ENCODE data around the gene UQCR11.
"Not testable (repeated sequence)": the region's sequence is repeated elsewhere in the genome, so short reads cannot be mapped to it uniquely, and the experiment has no call there.

The UQCR11 gene

DNA sequence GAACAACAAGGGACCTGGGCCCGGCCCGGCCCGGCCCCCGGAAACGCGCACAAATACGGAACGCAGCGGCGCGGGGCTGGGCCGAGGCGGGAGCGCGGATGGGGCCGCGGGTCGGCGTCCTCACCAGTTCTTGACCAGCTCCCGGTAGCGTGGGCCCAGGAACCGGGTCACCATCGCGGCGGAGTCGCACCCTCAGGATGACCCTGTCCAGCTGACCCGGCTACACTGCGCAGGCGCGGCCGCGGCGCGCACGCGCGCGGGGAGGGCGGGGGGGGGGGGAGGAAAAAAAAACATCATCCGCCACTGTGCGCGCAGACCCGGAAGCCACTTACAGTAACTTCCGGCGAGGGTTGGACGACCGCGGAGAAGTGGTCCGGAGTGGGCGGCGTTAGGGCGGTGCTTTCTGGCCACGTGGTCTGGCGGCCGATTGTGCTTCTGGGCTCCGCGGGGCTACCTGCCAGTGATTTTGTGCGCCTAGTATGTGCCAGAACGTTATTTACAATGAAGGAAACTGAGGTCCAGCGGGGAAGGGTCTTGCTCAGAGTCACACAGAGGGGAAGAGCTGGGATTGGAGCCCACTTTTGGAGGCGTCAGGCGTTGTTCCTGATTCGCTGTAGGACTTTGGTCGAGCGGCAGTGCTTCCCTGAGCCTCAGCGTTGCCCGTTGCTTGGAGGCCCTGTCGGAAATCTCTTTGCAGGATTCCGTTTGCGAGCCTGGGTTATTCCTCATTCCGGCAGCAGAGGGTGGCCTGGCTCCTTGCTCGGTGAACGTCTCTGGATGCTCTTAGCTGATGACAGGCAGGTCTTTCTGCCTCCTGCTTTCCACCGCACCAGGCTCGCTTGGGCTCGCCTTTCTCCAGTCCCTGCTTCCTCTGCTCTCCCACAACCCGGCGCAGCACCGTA, at the start of gene UQCR11:
Gene UQCR11 (minus strand): TSS at position 227 of the 902 bp plus-strand sequence. CDS start 53 bp downstream, at position 174.
- peak; percentile 79 for DNase-seq (ENCODE audit: low read depth in 2 of 2)

DNA sequence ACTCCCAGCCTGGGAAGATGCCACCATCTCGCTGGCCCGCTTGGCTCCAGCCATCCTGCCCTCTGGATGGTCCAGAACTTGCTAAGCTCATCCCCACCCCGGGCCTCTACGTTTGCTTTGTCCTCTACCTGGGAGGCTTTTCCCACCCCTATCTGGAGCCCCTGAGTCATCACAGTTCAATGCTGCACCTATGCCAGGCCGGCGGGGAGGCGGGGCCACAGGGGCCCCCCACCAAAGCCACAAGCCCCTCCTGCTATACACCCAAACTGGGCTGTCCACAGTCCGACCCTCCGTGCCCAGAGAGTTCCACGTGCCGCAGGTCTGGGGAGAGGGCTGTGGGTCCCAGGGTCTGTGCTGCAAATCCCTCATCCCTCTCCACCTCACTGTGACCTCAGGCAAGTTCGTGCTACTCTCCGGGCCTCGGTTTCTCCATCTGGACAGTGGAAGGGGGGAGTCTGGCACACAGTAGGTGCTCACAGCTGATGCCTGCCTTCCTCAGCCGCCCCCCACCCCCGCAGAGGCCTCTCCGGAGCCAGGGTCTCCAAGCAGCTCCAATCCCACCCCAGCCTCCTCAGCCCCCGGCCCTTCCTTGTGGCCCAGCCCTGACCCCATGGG, 49.0 kb upstream of the UQCR11 start:
- no peak for DNase-seq (ENCODE audit: low read depth in 2 of 2)

DNA sequence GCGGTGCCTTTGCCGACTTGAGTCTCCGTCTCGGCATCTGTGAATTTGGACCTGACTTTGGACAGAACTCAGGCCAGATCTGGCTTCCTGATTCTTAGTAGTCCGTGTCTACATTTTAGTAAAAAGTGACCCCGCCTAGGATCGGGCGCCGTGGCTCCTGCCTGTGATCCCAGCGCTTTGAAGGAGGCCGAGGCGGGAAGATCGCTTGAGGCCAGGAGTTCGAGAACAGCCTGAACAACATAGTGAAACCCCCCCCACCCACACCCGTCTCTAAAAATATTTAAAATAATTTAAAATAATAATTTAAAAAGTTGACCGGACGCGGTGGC, 48.0 kb upstream of the UQCR11 start:
- no peak for DNase-seq (ENCODE audit: low read depth in 2 of 2)

DNA sequence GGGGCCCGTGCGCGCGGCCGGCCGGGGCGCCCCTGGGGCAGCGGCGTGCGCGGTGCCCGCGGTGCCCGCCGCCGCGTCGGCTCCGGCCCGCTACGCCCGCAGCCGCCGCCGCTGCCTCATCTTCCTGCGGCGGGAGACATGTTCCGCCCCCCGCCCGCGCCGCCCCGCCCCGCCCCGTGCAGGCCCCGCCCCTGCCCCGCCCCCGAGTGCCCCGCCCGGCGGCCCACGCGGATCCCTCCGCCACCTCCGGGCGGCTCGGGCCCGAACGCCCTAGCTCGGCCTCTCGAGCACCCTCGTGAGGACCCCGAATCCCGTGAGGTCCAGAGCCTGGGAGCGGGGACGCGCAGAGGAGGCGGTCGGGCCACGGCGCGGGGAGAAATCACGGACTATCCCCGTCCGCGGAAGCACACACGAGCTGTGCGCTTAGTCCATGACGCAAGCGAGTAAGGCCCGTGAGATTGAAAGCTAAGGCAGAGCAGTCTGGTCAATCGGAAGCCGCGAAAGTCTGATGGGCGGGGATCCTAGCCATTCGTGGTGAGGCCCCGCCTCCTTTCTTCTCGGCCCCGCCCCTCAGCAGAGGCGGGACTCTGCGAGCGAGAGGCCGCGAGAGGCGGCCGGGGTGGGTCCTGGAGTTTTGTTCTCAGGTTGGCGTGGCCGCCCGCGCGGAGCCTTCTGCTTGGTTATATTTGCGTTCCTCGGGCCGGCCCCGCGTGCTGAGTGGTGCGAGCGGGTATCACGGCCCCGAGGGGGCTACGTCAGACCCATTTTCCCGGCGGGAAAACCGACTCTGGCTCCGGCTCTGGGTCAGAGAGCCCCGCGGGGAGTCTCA, 47.4 kb upstream of the UQCR11 start, which contains the start of gene TCF3:
Gene TCF3 (minus strand): TSS at position 145 of the 829 bp plus-strand sequence. CDS start 2,367 bp downstream, outside the sequence.
- peak; percentile 97 to 98 for DNase-seq (ENCODE audit: low read depth in 2 of 2)

DNA sequence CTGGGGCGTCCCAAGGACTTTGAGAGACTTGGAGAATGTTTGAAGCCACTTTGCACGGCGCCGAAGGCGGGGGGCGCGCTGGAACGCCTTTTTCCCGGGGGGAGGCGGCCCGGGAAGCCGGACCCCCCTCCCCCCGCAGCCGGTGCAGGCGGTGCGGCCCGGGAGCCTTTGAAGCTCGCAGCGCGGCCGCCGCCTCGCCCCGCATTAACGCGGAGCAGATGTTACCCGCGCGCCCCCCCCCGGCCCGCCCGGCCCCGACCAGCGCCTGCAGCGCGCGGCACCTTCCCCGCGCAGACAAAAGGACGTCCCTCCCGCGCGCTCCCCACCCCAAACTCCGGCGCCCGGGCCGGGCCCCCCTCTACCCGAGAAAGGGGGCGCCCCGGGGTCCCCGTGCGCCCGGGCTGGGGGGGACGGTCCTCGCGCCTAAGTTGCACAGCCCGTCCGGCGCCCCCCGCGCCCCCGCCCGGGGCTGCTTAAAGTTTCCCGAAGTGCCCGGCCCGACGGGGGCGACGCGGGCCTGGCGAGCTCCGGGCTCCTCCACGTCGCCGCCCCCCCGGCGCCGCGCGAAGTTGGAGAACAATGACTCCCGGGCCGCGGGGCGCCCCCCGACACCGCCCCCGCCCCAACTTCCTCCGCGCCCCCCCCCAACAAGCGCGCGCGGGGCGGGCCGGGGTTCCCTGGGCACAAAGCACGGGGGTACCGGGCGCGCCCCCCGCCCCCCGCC, 46.5 kb upstream of the UQCR11 start:
- no peak for DNase-seq (ENCODE audit: low read depth in 2 of 2)

DNA sequence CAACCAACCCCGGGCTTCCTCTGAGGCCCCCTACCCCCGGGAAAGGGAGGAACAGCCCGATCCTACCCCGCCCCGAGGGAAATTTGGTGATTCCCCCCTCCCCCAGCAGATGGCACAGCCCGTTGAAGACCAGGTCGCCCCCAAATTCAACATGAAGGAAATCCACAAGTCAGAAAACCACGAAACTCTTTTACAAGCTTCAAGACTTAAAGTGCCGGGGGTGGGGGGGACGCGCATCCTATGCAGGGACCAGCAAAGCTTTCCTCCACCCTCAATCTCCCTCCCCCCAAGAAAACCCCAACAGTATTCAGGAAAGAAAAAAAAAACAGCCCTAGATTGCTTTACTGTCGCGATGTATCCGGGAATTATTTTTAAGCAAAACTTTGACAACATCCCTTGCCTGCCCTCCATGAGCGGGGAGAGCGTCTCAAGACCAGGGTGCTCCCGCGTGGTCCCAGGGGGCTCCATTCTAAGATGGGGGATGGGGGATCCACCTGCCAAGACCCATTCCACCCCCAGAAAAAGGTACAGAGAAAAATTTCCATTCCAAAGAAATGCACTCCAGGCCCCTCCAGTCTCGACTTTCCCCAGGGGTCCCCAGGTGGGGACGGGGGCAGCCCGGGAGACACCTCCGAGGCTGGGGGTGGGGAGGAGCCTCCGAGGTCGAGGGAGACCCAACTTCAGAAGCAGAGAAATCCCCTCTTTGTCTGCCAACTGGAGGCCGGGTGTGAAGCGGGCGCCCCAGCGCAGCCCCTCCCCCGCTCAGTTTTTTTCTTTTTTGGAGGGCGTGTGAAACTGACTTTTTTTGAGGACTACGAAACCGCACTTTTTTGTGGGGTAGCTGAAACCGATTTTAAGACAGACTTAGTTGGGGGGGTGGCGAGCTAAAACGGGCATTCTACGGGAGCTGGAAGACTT, 45.6 kb upstream of the UQCR11 start:
- DNase-seq (ENCODE audit: low read depth in 2 of 2), result peak in 1 of 2 donors; percentile 48

DNA sequence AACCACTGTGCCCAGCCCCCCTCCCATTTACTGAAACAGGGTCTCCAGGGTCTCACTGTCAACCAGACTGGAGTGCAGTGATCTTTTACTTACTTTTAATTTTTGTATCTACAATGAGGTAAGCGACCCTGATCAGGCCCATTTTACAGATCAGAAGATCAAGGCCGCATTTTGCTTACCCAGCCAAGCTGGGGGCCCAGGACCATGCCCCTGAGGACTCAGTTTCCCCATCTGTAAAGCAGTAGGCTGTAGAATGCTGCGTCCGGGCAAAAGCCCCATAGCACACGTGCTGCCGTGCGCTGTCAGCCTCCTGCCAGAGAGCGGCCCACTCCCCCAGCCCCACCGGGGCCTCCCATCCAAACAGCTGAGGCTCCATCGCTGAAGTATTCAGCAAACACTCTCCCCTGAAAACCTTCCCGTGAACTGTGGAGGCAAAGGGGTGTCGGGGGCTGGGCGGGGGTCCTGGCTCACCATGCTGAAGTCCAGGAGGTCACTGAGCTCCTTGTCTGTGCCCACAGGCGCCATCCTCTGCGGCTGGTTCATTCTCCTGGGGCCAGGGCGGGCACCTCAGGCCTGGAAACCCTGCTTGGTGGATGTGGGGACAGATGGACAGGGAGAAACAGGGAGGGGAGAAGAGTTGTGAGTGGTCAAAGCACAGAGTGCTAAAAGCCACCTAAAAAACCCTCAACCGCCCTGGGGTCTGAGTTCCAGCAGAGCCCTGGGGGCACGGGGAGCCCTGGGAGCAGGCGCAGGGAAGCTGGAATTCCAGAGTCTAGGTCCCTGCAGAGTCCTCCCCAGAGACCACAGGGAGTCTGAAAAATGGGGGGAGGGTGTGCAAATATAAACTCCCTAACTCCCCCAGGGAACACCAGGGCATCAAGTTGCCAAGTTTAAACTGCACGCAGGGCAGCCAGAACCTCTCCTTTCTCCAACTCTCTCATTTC, 44.7 kb upstream of the UQCR11 start:
- no peak for DNase-seq (ENCODE audit: low read depth in 2 of 2)

DNA sequence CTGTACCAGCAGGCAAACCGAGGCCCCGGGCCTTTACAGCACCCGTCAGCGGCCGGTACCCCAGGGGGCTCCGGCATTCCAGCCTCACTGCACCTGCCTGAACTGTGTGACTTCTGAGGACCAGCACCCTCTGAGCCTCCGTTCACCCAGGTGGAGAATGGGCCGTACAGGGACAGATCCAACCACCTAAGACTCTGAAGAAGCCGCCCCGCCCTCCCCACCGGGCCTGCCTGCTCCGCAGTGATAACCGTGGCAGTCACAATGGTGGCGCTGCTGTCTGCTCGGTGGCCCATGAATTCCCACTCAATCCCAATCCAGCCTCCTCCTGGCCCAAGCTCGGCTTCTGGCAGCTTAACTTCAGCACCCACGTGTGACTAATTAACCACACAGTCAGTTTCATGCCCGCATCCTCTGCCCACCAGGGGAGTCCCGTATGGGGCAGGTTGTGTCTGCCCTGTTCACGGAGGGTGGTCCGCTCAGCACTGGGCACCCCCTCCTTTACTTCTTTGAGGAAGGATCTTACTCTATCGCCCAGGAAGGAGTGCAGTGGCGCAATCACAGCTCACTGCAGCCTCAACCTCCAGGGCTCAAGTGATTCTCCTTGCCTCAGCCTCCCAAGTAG, 43.8 kb upstream of the UQCR11 start:
- no peak for DNase-seq (ENCODE audit: low read depth in 2 of 2)

DNA sequence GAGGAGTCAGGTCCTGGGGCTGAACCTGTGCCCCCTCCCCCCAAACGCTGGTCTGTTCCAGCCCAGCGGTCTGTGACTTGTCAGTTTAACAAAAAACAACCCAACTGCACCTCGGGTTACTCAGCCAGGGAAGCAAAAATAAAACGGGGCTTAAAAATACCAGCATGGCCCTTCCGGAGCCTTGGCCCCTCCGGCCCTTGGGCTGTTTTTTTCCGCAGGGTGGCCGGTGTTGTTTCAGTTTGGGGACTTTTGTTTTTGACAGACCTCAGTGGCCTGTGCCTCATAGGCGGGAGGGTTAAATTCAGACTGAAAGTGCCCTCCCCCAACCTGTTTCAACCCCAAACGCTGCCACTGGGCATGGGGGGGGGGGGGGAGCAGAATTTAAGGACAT, 43.2 kb upstream of the UQCR11 start:
- DNase-seq (ENCODE audit: low read depth in 2 of 2), result no peak

DNA sequence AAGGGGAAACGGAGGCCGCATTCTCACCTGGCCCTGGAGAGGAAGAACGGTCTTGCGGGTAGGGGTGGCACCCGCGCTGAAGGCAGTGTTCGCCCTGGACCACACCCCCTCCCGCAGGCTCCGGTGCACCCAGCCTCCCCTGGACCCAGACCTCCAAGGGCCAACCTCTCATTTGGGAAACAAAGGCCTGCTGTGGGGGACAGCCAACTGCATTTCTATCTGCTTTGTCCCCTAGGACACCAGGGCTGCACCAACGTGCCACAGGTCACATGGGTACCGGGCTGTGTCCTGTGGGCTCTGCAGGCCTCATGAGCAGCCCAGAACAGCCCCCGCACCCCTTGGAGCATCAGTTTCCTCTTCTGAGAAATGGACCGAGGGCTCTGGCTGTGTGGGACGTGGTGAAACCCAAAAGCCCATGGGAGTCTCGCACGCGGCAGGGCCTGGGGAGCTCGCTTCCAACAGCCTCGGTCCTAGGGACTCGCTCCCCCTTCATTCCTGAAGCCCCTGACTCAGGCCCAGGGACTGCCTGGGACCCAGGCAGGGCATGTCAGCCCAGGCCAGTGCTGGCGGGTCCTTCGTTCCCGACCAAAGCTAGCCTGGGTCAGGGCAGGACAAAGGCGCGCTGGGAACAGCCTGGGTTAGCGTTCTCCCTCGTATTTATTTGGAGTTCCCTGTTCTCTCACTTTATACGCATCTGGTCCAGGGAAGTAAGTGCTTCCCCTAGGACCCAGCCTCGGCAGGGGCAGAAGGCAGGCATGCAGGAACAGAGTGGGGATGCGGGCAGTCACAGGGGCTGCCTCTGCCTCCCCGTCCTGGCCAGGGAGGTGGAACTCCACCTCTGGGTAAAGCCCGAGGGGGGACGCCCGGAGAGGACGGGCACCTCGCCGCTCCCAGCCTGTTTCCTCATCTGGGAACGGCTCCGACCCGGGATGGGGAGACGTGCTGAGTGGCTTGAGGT, 42.5 kb upstream of the UQCR11 start:
- DNase-seq (ENCODE audit: low read depth in 2 of 2), result no peak

DNA sequence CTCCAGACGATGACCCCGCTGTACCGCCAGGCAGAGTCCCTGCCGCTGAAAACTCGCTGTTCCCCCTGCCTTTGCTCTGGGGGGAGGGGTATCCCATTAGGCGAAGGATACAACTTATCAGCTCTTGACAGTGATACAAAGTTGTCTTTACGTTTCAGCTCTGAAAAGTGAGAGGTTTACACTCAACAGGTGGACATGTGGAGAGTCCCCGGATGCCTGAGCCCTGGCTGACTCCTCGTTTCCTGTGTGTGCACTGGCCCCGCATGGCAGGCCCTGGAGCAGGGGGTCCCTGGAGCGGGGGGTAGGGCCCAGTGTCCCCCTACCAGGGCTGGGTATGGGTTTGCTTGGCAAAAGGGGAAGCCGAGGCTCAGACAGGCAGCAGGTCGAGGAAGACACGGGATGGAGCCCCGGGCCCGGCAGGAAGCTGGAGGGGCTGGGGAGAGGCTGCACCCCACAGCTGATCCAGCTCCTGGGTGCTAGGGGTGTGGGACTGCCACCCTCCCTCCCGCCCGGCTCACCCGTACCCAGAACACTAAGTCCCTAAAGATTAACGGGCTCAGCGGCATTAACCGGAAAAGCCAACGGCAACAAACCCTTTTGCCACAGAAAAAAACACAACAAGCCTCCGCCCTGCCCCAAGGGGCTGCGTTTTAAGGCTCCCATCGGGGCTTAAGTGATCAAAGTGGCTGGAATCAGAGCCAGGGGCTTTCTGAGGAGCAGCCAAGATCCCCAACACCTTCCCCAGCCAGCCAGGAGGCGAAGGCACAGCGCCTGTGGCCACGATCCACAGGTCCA, 41.6 kb upstream of the UQCR11 start:
- no peak for DNase-seq (ENCODE audit: low read depth in 2 of 2)

DNA sequence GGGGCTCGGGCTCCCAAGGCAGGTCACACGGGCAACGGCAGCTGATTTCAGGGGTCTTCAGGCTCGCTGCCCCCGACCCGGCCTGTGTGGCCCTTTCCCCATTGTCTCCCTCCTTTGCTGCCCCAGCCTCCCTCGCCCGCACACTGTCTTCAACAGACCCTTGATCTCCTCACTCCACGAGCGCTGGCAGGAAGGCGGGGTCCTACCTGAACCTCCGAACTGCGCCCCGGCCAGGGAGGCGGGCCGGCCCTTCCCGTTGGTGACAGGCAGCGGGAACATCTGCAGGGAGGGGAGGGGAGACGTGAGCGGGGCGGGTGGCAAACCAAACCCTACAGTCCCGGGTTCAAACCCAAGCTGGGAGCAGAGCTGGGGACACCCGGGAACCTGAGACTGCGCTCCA, 40.9 kb upstream of the UQCR11 start:
- no peak for DNase-seq (ENCODE audit: low read depth in 2 of 2)

DNA sequence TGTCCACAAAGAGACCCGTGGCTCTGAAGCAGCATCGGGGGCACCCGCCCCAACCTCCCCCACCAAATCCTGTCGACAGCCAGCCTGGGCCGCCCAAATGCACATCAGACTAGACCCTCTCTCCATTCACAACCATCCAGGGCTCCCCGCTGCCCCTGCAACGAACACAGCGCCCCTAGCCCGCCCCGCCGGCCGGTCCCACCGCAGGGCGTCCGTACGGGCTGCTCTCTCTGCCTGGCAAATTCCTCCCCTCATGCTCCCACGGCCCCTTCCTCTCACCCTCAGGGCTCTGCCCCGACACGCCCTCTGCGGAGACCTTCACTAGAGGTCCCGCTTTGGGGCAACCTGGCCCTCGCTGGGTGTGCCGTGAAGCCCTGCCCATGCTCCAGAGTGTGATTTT, 40.0 kb upstream of the UQCR11 start:
- DNase-seq (ENCODE audit: low read depth in 2 of 2), result no peak

DNA sequence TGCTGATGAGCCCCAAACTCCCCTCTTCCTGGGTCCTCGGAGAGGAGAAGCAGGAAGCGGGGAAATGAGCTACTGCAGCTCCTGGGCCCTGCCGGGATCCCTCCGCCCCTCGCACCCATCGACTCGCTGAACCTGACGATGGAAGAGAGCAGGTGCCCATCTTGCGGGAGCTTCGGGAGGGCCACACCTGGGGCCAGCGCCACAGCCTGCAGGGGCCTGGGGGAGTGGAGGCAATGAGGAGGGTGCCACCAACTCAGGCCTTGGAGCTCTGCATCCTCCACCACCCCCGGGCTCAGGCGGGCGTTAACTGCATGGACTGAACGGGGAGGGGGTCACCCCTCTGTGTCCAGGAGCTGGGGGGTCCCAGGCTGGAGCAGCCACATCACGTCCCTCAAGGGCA, 38.8 kb upstream of the UQCR11 start:
- no peak for DNase-seq (ENCODE audit: low read depth in 2 of 2)

DNA sequence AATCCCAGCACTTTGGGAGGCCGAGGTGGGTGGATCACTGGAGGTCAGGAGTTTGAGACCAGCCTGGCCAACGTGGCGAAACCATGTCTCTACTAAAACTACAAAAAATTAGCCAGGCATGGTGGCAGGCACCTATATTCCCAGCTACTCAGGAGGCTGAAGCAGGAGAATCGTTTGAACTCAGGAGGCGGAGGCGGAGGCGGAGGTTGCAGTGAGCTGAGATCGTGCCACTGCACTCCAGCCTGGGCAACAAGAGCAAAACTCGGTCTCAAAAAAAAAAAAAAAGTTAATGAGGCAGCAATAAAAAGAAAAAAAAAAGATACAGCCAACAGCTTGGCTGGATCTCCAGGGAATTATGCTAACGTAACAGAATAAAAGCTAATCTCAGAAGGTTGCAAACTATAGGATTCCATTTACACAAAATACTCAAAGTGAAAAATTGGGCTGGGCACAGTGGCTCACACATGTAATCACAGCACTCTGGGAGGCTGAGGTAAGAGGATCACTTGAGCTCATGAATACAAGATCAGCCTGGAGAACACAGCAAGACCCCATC, 35.7 kb upstream of the UQCR11 start:
- not testable (repeated sequence) for DNase-seq (ENCODE audit: low read depth in 2 of 2)

DNA sequence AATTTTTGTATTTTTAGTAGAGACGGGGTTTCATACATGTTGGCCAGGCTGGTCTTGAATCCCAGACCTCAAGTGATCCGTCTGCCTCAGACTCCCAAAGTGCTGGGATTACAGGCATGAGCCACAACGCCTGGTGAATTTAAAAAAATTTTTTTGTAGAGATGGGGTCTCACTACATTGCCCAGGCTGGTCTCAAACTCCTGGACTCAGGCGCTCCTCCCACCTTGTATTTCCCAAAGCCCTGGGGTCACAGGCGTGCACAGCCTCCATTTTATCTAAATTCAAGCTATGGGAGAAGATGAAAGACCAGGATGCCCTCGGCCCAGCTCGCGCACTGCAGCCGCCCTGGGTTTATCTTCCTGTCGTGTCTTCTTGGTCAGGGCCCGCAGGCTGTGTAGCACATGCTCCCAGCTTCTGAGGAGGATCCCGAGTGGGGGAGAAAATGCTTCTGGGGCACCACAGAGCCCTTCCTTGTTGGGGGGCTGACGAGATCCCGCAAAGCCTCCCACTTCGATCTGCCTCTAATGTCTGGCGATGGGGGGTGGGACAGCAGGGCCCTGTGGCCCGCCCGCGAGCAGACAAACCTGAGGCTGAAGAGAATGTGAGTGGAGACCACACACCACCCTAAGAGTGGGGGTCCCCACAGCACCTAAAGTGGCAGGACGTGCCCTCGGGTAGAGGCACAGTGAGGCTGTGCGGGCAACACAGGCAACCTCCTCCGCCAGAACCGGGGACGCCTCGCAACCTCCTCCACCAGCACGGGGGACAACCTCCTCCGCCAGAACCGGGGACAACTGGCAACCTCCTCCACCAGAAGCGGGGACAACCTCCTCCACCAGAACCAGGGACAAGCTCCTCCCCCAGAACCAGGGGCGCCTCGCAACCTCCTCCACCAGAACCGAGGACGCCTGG, 31.3 kb upstream of the UQCR11 start:
- DNase-seq (ENCODE audit: low read depth in 2 of 2), result no peak
